IMR-90 (cell line): ENCODE data around the gene BRAF. TPM values are rescaled to one million over a fixed set of nuclear protein-coding genes. Genes with fewer than 3 reads are reported as not detected.
A peak's percentile ranks its signal among the peaks of the same experiment; 100 is the strongest.

ENCODE experiments used
- ATAC-seq: fragments of 200-7000 bp; cut with Tn5 transposase; 2 replicates; pipeline ENCODE4 v1.9.1; 2020; ENCODE audit warnings: low read depth, mild to moderate bottlenecking, moderate library complexity
- BruUV-seq: library from RNA; stranded (reverse); fragments of 400-500 nt; replicated peaks from 2 replicates; lab custom pipeline; 2021; lab: Mats Ljungman, UMichigan
- CTCF ChIA-PET: fragments of 300-600 bp; formaldehyde crosslinking; extraction: SDS; loops from one replicate; lab custom pipeline; 2021; ENCODE audit warnings: antibody characterized with exemption; lab: Yijun Ruan, JAX
- POLR2A ChIA-PET: fragments of 300-600 bp; sonication (Branson Sonifier 250); formaldehyde crosslinking; loops from one replicate; lab custom pipeline; 2022; ENCODE audit warnings: antibody characterized with exemption; ENCODE audit not compliant: unreplicated experiment; lab: Charles Lee
- DNase-seq: peaks from one replicate; pipeline ENCODE4 v3.0.0; 2013
- H2AFZ ChIP-seq: replicated peaks from 2 replicates; pipeline ENCODE3; 2013; ENCODE audit warnings: low read length, mild to moderate bottlenecking; ENCODE audit not compliant: poor library complexity
- H2AK5ac ChIP-seq: 2 replicates; pipeline ENCODE4 v1.6.1; 2013; ENCODE audit warnings: low read depth, low read length, inconsistent platforms
- H2AK9ac ChIP-seq: replicated peaks from 2 replicates; pipeline ENCODE3; 2013; ENCODE audit warnings: mild to moderate bottlenecking, low read depth, low read length, moderate library complexity; ENCODE audit not compliant: poor library complexity
- H2BK120ac ChIP-seq: 2 replicates; pipeline ENCODE4 v1.6.1; 2013; ENCODE audit warnings: low read depth, low read length, inconsistent platforms
- H2BK15ac ChIP-seq: 3 replicates; pipeline ENCODE4 v1.6.1; 2013; ENCODE audit warnings: low read depth, low read length, inconsistent platforms
- H2BK20ac ChIP-seq: 2 replicates; pipeline ENCODE4 v1.6.1; 2013; ENCODE audit warnings: low read depth, mild to moderate bottlenecking, inconsistent platforms, low read length, moderate library complexity
- H2BK5ac ChIP-seq: 2 replicates; pipeline ENCODE4 v1.6.1; 2013; ENCODE audit warnings: mild to moderate bottlenecking, low read depth, low read length, inconsistent platforms; ENCODE audit not compliant: poor library complexity, severe bottlenecking
- H3K14ac ChIP-seq: replicated peaks from 2 replicates; pipeline ENCODE4 v1.6.1; 2013; ENCODE audit warnings: low read depth, low read length, inconsistent platforms
- H3K18ac ChIP-seq: 2 replicates; pipeline ENCODE4 v1.6.1; 2013; ENCODE audit warnings: low read depth, low read length, control low read depth
- H3K23ac ChIP-seq: 2 replicates; pipeline ENCODE4 v1.6.1; 2013; ENCODE audit warnings: low read depth, low read length, inconsistent platforms
- H3K27ac ChIP-seq: 2 replicates; pipeline ENCODE4 v1.5.1; 2013; ENCODE audit warnings: mild to moderate bottlenecking, control low read depth, low read length; ENCODE audit not compliant: insufficient read depth
- H3K27me3 ChIP-seq: 2 replicates; pipeline ENCODE4 v1.6.1; 2013; ENCODE audit warnings: low read length; ENCODE audit not compliant: control insufficient read depth, insufficient read depth
- H3K36me3 ChIP-seq: 2 replicates; pipeline ENCODE4 v1.6.1; 2013; ENCODE audit warnings: low read length, mixed read lengths; ENCODE audit not compliant: control insufficient read depth, insufficient read depth
- H3K4ac ChIP-seq: 2 replicates; pipeline ENCODE4 v1.6.1; 2013; ENCODE audit warnings: low read depth, low read length, inconsistent platforms
- H3K4me1 ChIP-seq: 2 replicates; pipeline ENCODE4 v1.6.1; 2013; ENCODE audit warnings: low read length, mixed read lengths; ENCODE audit not compliant: control insufficient read depth, insufficient read depth
- H3K4me2 ChIP-seq: 2 replicates; pipeline ENCODE4 v1.6.1; 2013; ENCODE audit warnings: low read depth, mild to moderate bottlenecking, control low read depth, low read length, moderate library complexity
- H3K4me3 ChIP-seq: 2 replicates; pipeline ENCODE4 v1.5.1; 2013; ENCODE audit warnings: low read depth, mild to moderate bottlenecking, control low read depth, low read length, moderate library complexity; ENCODE audit not compliant: insufficient read depth
- H3K56ac ChIP-seq: 2 replicates; pipeline ENCODE4 v1.6.1; 2013; ENCODE audit warnings: low read length, inconsistent platforms; ENCODE audit not compliant: insufficient read depth; ENCODE audit errors: extremely low read depth
- H3K79me1 ChIP-seq, 2 experiments: 2 replicates each; pipeline ENCODE4 v1.6.1; 2013; ENCODE audit warnings: low read length in 2 of 2, inconsistent platforms in 1 of 2, low read depth in 1 of 2
- H3K9ac ChIP-seq: 2 replicates; pipeline ENCODE4 v1.6.1; 2013; ENCODE audit warnings: low read depth, low read length, control low read depth
- H3K9me1 ChIP-seq: 2 replicates; pipeline ENCODE4 v1.6.1; 2013; ENCODE audit warnings: low read length, inconsistent platforms; ENCODE audit not compliant: insufficient read depth
- H3K9me3 ChIP-seq: 2 replicates; pipeline ENCODE4 v1.6.1; 2013; ENCODE audit warnings: low read length; ENCODE audit not compliant: control insufficient read depth, insufficient read depth
- H4K20me1 ChIP-seq: 2 replicates; pipeline ENCODE4 v1.6.1; 2013; ENCODE audit warnings: low read length, inconsistent platforms; ENCODE audit not compliant: insufficient read depth
- H4K5ac ChIP-seq: 2 replicates; pipeline ENCODE4 v1.6.1; 2013; ENCODE audit warnings: mild to moderate bottlenecking, low read depth, low read length, control low read depth
- H4K8ac ChIP-seq, 2 experiments: 2 replicates each; pipeline ENCODE4 v1.6.1; 2013; ENCODE audit warnings: low read depth in 2 of 2, low read length in 2 of 2, control low read depth in 1 of 2, inconsistent platforms in 1 of 2
- H4K91ac ChIP-seq: 2 replicates; pipeline ENCODE4 v1.6.1; 2013; ENCODE audit warnings: low read depth, low read length, inconsistent platforms; ENCODE audit not compliant: insufficient read depth
- BHLHE40 ChIP-seq: fragments of 150-350 bp; IDR thresholded peaks from 2 replicates; pipeline ENCODE4 v1.6.1; 2016; ENCODE audit warnings: mild to moderate bottlenecking, low read depth, low read length
- CHD1 ChIP-seq: IDR thresholded peaks from 2 replicates; pipeline ENCODE4 v1.6.1; 2012; ENCODE audit warnings: low read depth, low read length, improper control_type of control experiment
- CTCF ChIP-seq: conservative IDR thresholded peaks from 2 replicates; pipeline ENCODE4 v1.5.1; 2012; ENCODE audit warnings: mild to moderate bottlenecking, low read depth, low read length, improper control_type of control experiment
- MXI1 ChIP-seq: IDR thresholded peaks from 2 replicates; pipeline ENCODE4 v1.6.1; 2012; ENCODE audit warnings: low read depth, mild to moderate bottlenecking, low read length, moderate library complexity, borderline replicate concordance
- RAD21 ChIP-seq: IDR thresholded peaks from 2 replicates; pipeline ENCODE4 v1.6.1; 2012; ENCODE audit warnings: low read length, improper control_type of control experiment
- RCOR1 ChIP-seq: IDR thresholded peaks from 2 replicates; pipeline ENCODE4 v1.6.1; 2012; ENCODE audit warnings: mild to moderate bottlenecking, low read length, improper control_type of control experiment; ENCODE audit not compliant: insufficient replicate concordance
- RFX5 ChIP-seq: IDR thresholded peaks from 2 replicates; pipeline ENCODE4 v1.8.0; 2012; ENCODE audit warnings: low read depth, mild to moderate bottlenecking, low read length, moderate library complexity
- SMC3 ChIP-seq: fragments of 150-350 bp; IDR thresholded peaks from 2 replicates; pipeline ENCODE4 v1.6.1; 2016; ENCODE audit warnings: low read depth, mild to moderate bottlenecking, antibody characterized with exemption, low read length, moderate library complexity
- USF2 ChIP-seq: fragments of 150-350 bp; IDR thresholded peaks from 2 replicates; pipeline ENCODE4 v1.6.1; 2017; ENCODE audit warnings: mild to moderate bottlenecking, antibody characterized with exemption, low read length, low read depth
- WGBS, 2 experiments: methylation state at CpG; one replicate each; pipeline versions ENCODE4 v1.1.5 to v1.1.7; 2013; ENCODE audit warnings: missing lambda C conversion rate in 2 of 2; ENCODE audit not compliant: insufficient read length in 1 of 2; ENCODE audit errors: extremely low coverage in 2 of 2; 5-methylcytosine and 5-hydroxymethylcytosine counted together
- dilution Hi-C: fragments of 300-500 bp; cut with HindIII; formaldehyde crosslinking; loops from one replicate; pipeline ENCODE4 v1.14.3; 2018; ENCODE audit warnings: low sequenced_read_pairs; ENCODE audit not compliant: unreplicated experiment
- in situ Hi-C: fragments of 300-500 bp; cut with MboI; formaldehyde crosslinking; loops from 3 replicates; pipeline ENCODE4 v1.14.3; 2019; ENCODE audit warnings: low sequenced_read_pairs, inconsistent platforms, mixed read lengths
- intact Hi-C: fragments of 100-400 bp; cut with micrococcal nuclease; formaldehyde crosslinking; loops from 2 replicates; pipeline ENCODE4 v1.10.0; 2022
- polyA plus RNA-seq, 3 experiments: library from polyadenylated mRNA; depleted of rRNA; stranded (reverse); fragments of >200 nt; gene quantifications; 2 replicates each; pipeline ENCODE4 v1.2.3, GENCODE V29; 2012; ENCODE audit warnings: low replicate concordance in 1 of 3
- total RNA-seq: library from RNA; depleted of rRNA; stranded (reverse); fragments of >200 nt; gene quantifications from 2 replicates; pipeline ENCODE4 v1.2.3, GENCODE V29; 2012

BRAF gene
- total and polyA plus RNA-seq, 2 of the 4 experiments (the other 2 are of a cell fraction): 5.7 to 12.9 TPM

DNA sequence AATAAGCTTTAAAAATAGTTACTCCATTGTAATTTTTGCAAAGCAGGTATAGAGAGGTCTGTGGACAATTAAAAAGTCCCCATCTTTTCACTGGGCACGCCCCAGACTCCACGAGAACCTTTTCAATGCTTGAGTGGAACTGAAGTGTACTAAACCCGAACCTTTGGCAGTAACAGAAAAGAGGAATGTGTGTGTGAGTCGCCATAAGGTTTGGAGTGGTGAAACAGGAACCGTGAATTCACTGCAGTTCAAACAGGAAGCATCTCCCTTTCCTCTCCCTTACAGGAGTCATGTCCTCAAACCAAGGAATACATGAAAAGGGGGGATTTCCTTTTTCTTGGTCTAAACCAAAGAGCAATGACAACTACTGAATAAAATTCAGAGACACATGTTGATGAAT is 205.0 kb downstream of the BRAF start:
- Histone ChIP-seq H4K20me1 (no peaks in the 10 kb centered on the region), H2AFZ (no peak overlapping the region), H2BK120ac (no peak overlapping the region), H3K27ac (no peak overlapping the region), H3K56ac (no peak overlapping the region), H2BK20ac (no peak overlapping the region), H3K36me3 (peaks cover under 1% of the 10 kb centered on the region), H2AK5ac (no peak overlapping the region), H3K4me1 (no peaks in the 10 kb centered on the region), H3K4me3 (no peak overlapping the region), H3K4me2 (no peak overlapping the region), H3K9me3 (no peaks in the 10 kb centered on the region), H3K23ac (no peak overlapping the region), H3K4ac (no peak overlapping the region), H4K91ac (no peak overlapping the region), H3K14ac (no peak overlapping the region), H3K27me3 (no peaks in the 10 kb centered on the region), H2AK9ac (no peak overlapping the region), H2BK5ac (no peak overlapping the region), H3K79me1 (no peaks in the 10 kb centered on the region; a peak in 2 of 4 replicates), H4K5ac (no peak overlapping the region), H3K9ac (no peak overlapping the region), H2BK15ac (no peak overlapping the region), H4K8ac (no peak overlapping the region), H3K9me1 (peaks cover 4% of the 10 kb centered on the region; the same call in 1 of the 2 replicates), H3K18ac (no peak overlapping the region)
- CTCF ChIA-PET: interaction anchor here (0.6 kb wide), 1 partner anchor 50 kb away, joined by 3 read pairs; no protein-coding TSS in a partner anchor
- no CpG with 5 or more reads among the region's 5 CpGs for WGBS, 2 experiments
- POLR2A ChIA-PET: no interaction called here
- no peak for ATAC-seq
- dilution Hi-C loops: no loop called here
- DNase-seq: peak; percentile 56
- BruUV-seq: no TSS peak
- in situ Hi-C loops: no loop called here
- TF ChIP-seq CHD1: no peak
- TF ChIP-seq SMC3: no peak
- no peak for TF ChIP-seq USF2
- TF ChIP-seq MXI1: no peak
- TF ChIP-seq RCOR1: no peak
- no peak for TF ChIP-seq BHLHE40
- TF ChIP-seq CTCF: no peak
- TF ChIP-seq RFX5: no peak
- no peak for TF ChIP-seq RAD21
- intact Hi-C loops: no loop called here
